CD14-positive monocyte (primary cell): ENCODE data around the gene DOK6. TPM values are rescaled to one million over a fixed set of nuclear protein-coding genes. Genes with fewer than 3 reads are reported as not detected.

Experiments
- DNase-seq, 3 donors: peaks; one replicate each; pipeline ENCODE4 v3.0.0-alpha.2; 2011 to 2022
- H2AFZ ChIP-seq: 2 replicates; pipeline ENCODE4 v1.6.0; 2012; ENCODE audit warnings: mild to moderate bottlenecking, low read depth, low read length, inconsistent platforms; ENCODE audit not compliant: insufficient read depth, poor library complexity, severe bottlenecking
- H3K27ac ChIP-seq, 2 donors: 1 replicate in 1 of 2; 2 replicates in 1 of 2; pipeline ENCODE4 v1.5.1; 2012 to 2013; ENCODE audit warnings: low read length in 2 of 2, control low read depth in 1 of 2, inconsistent platforms in 1 of 2, low read depth in 1 of 2, mild to moderate bottlenecking in 1 of 2
- H3K27me3 ChIP-seq, 2 donors: one replicate each; pipeline versions ENCODE4 v1.6.0 to v1.6.1; 2011 to 2013; ENCODE audit warnings: low read length in 2 of 2; ENCODE audit not compliant: control insufficient read depth in 2 of 2, insufficient read depth in 2 of 2
- H3K36me3 ChIP-seq, 2 donors: replicated peaks in 1 of 2; 1 replicate in 1 of 2; 2 replicates in 1 of 2; pipeline versions ENCODE4 v1.5.1 to v1.6.1; 2012 to 2013; ENCODE audit warnings: low read length in 2 of 2, control low read depth in 1 of 2, inconsistent platforms in 1 of 2, mild to moderate bottlenecking in 1 of 2; ENCODE audit not compliant: insufficient read depth in 2 of 2, control insufficient read depth in 1 of 2
- H3K4me1 ChIP-seq, 2 donors: 1 replicate in 1 of 2; 2 replicates in 1 of 2; pipeline versions ENCODE4 v1.5.1 to v1.6.1; 2012 to 2013; ENCODE audit warnings: low read length in 2 of 2, control low read depth in 1 of 2, inconsistent platforms in 1 of 2, mild to moderate bottlenecking in 1 of 2, moderate library complexity in 1 of 2; ENCODE audit not compliant: insufficient read depth in 2 of 2, control insufficient read depth in 1 of 2
- H3K4me2 ChIP-seq: replicated peaks from 2 replicates; pipeline ENCODE3; 2012; ENCODE audit warnings: low read length, moderate library complexity, mild to moderate bottlenecking; ENCODE audit not compliant: poor library complexity, severe bottlenecking; ENCODE audit errors: extremely low read depth
- H3K4me3 ChIP-seq, 3 experiments: fragments of 200-600 bp in 1 of 3; sonication (generic) in 1 of 3; replicated peaks in 1 of 3; 1 replicate in 2 of 3; 2 replicates in 1 of 3; pipeline ENCODE4 v1.5.1; 2011 to 2013; ENCODE audit warnings: low read length in 3 of 3, mild to moderate bottlenecking in 3 of 3, control low read depth in 2 of 3, low read depth in 2 of 3, inconsistent platforms in 1 of 3, moderate library complexity in 1 of 3
- H3K79me2 ChIP-seq: 2 replicates; pipeline ENCODE4 v1.6.0; 2012; ENCODE audit warnings: mild to moderate bottlenecking, control low read depth, inconsistent platforms, low read length, moderate library complexity; ENCODE audit not compliant: insufficient read depth
- H3K9ac ChIP-seq: 2 replicates; pipeline ENCODE4 v1.6.0; 2017; ENCODE audit warnings: low read length, mild to moderate bottlenecking; ENCODE audit not compliant: insufficient read depth, poor library complexity, severe bottlenecking
- H3K9me3 ChIP-seq, 2 donors: replicated peaks in 1 of 2; 1 replicate in 1 of 2; 2 replicates in 1 of 2; pipeline versions ENCODE4 v1.5.1 to v1.6.1; 2012 to 2013; ENCODE audit warnings: low read length in 2 of 2, control low read depth in 1 of 2; ENCODE audit not compliant: control insufficient read depth in 1 of 2, insufficient read depth in 1 of 2
- H4K20me1 ChIP-seq: 2 replicates; pipeline ENCODE4 v1.6.0; 2012; ENCODE audit warnings: mild to moderate bottlenecking, low read length, control low read depth, moderate library complexity; ENCODE audit not compliant: insufficient read depth
- H3K27ac Mint-ChIP-seq, 7 donors: one replicate each; pipeline ENCODE4 v1.8.0; 2020; ENCODE audit warnings: mild to moderate bottlenecking in 7 of 7, mixed read lengths in 7 of 7, moderate library complexity in 6 of 7, inconsistent platforms in 2 of 7
- H3K27me3 Mint-ChIP-seq, 3 donors: one replicate each; pipeline ENCODE4 v1.8.0; 2021 to 2022; ENCODE audit warnings: low read depth in 3 of 3, mild to moderate bottlenecking in 3 of 3, mixed read lengths in 3 of 3, moderate library complexity in 3 of 3, inconsistent platforms in 1 of 3
- H3K36me3 Mint-ChIP-seq, 2 donors: one replicate each; pipeline ENCODE4 v1.8.0; 2020; ENCODE audit warnings: mixed read lengths in 2 of 2, inconsistent platforms in 1 of 2, mild to moderate bottlenecking in 1 of 2
- H3K4me1 Mint-ChIP-seq: one replicate; pipeline ENCODE4 v1.8.0; 2020; ENCODE audit warnings: mild to moderate bottlenecking, mixed read lengths
- H3K4me3 Mint-ChIP-seq, 2 donors: one replicate each; pipeline ENCODE4 v1.8.0; 2020; ENCODE audit warnings: mild to moderate bottlenecking in 2 of 2, mixed read lengths in 2 of 2, moderate library complexity in 1 of 2
- H3K9me3 Mint-ChIP-seq, 7 donors: one replicate each; pipeline ENCODE4 v1.8.0; 2020 to 2022; ENCODE audit warnings: mixed read lengths in 7 of 7, mild to moderate bottlenecking in 6 of 7, moderate library complexity in 6 of 7, inconsistent platforms in 2 of 7
- CTCF ChIP-seq: fragments of 200-600 bp; IDR thresholded peaks from one replicate; pipeline ENCODE4 v1.8.0; 2022; ENCODE audit warnings: antibody characterized with exemption, mild to moderate bottlenecking
- WGBS: methylation state at CpG from one replicate; pipeline ENCODE4 v1.1.5; 2013; ENCODE audit warnings: missing lambda C conversion rate; ENCODE audit not compliant: insufficient coverage; 5-methylcytosine and 5-hydroxymethylcytosine counted together
- intact Hi-C, 2 donors: fragments of 100-400 bp; cut with micrococcal nuclease; formaldehyde crosslinking; loops; one replicate each; pipeline versions ENCODE4 v1.15.0 to v1.15.1; 2023
- polyA plus RNA-seq, 3 donors: library from polyadenylated mRNA; depleted of rRNA in 1 of 3; unstranded in 2 of 3; stranded (reverse) in 1 of 3; fragments of 300-500 nt in 2 of 3; fragments of >200 nt in 1 of 3; fragmentation: Illumina TruSeq in 2 of 3; gene quantifications; 1 replicate in 2 of 3; 2 replicates in 1 of 3; pipeline ENCODE4 v1.2.3, GENCODE V29; 2012 to 2021

DOK6 gene
- polyA plus RNA-seq, 3 donors, result not detected

DNA sequence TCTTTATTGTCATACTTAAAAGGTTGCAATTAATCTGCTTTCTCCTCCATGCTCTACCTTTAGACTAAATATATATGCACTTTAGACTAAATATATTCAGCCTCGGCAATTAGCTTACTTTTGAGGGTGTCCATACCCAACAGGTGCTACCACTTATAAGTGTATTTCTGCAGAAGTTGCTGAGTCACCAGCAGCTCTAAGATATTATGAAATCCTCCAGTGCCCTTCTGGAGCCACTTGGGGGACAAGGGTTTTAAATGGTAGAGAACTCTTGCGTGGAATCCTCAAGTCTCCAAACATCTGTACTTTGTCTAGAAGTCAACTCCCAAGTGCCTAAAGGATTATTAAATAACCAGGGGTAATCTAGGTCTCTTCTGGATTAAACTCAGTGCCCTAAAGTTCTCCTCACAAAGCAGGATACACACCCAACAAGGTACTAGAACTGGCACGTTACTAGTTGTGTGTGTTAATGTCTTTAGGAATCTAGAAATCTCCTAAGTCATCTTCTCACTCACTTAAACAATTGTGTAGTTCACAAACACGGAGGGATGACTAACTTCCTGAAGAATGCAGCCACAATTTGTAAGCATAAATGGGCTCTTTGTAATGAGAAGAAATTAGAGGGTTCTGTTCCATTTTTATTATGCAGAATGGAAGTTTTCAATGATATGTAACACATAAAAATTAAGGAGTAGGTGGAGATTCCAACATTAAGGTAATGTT, 387.3 kb downstream of the DOK6 start:
- DNase-seq, result no peak
- no peaks in the 10 kb centered on the region for H3K36me3 ChIP-seq
- intact Hi-C loops, result no loop called here
- no peak overlapping the region for H3K27ac ChIP-seq
- Mint-ChIP-seq H3K4me1 (no peaks in the 10 kb centered on the region), H3K4me3 (no peak overlapping the region), H3K27me3 (no peaks in the 10 kb centered on the region), H3K36me3 (no peaks in the 10 kb centered on the region), H3K9me3 (peaks cover 0 to 5% (median 2%) of the 10 kb centered on the region in 7 donors), H3K27ac (no peak overlapping the region)
- no peaks in the 10 kb centered on the region for H3K79me2 ChIP-seq
- H4K20me1 ChIP-seq, result no peaks in the 10 kb centered on the region
- no peaks in the 10 kb centered on the region for H3K9me3 ChIP-seq
- no peaks in the 10 kb centered on the region for H3K4me1 ChIP-seq
- no peaks in the 10 kb centered on the region for H3K27me3 ChIP-seq
- no peak for TF ChIP-seq CTCF
- H2AFZ ChIP-seq, result no peak overlapping the region
- H3K4me2 ChIP-seq, result no peak overlapping the region
- WGBS, result no CpG with 5 or more reads among the region's 4 CpGs
- no peak overlapping the region for H3K4me3 ChIP-seq
- H3K9ac ChIP-seq, result no peak overlapping the region

DNA sequence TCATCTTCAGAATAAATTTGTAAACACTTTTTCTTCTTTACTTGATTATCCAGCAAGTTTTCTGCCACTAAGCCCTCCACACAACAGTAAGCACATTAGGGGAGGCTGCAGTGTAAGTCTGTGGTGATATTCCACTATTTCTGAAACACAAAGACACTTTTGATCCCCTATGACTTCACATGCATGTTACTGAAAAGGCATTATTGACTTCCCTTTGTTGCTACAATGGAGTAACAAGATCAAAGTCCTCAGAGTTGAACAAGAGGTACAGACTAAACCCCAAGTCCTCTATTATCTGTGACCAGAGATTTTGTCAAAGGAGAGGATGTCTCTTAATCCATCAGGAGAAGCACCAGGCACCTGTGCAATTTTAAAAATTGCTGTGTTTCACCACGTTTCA, 389.1 kb downstream of the DOK6 start:
- H3K9me3 Mint-ChIP-seq, result peaks cover 0 to 6% (median 3%) of the 10 kb centered on the region in 7 donors
- no peak overlapping the region for H3K4me2 ChIP-seq
- no peak for TF ChIP-seq CTCF
- no peak for DNase-seq
- no peak overlapping the region for H3K9ac ChIP-seq
- H2AFZ ChIP-seq, result no peak overlapping the region
- H3K27ac ChIP-seq, result no peak overlapping the region
- H3K27me3 Mint-ChIP-seq, result no peaks in the 10 kb centered on the region
- H4K20me1 ChIP-seq, result no peaks in the 10 kb centered on the region
- H3K9me3 ChIP-seq, result peaks cover 0 to 4% of the 10 kb centered on the region in 2 donors
- no peaks in the 10 kb centered on the region for H3K4me1 ChIP-seq
- no peaks in the 10 kb centered on the region for H3K79me2 ChIP-seq
- no peaks in the 10 kb centered on the region for H3K36me3 ChIP-seq
- H3K27me3 ChIP-seq, result no peaks in the 10 kb centered on the region
- no CpG with 5 or more reads among the region's 1 CpG for WGBS
- H3K4me1 Mint-ChIP-seq, result no peaks in the 10 kb centered on the region
- no peak overlapping the region for H3K4me3 ChIP-seq
- no peaks in the 10 kb centered on the region for H3K36me3 Mint-ChIP-seq
- no peak overlapping the region for H3K4me3 Mint-ChIP-seq
- no peak overlapping the region for H3K27ac Mint-ChIP-seq
- intact Hi-C loops, result no loop called here
